SKM-1 treated with dmso at 0.1 percent for 144 hours (cell line): ENCODE measurements around the gene STK32A.
"Not testable (repeated sequence)": the region's sequence is repeated elsewhere in the genome, so short reads cannot be mapped to it uniquely, and the experiment has no call there.

Experiments used
- DNase-seq: peaks from one replicate; lab custom pipeline; 2025; ENCODE audit not compliant: unreplicated experiment; lab: John Stamatoyannopoulos, UW

STK32A gene

GRCh38 chr5:147234825-147235635 is at the start of gene STK32A:
Gene STK32A, plus strand, starts transcription at chr5:147235026. Its CDS starts 4,609 bp downstream, at chr5:147239635.
- no peak for DNase-seq

DNA sequence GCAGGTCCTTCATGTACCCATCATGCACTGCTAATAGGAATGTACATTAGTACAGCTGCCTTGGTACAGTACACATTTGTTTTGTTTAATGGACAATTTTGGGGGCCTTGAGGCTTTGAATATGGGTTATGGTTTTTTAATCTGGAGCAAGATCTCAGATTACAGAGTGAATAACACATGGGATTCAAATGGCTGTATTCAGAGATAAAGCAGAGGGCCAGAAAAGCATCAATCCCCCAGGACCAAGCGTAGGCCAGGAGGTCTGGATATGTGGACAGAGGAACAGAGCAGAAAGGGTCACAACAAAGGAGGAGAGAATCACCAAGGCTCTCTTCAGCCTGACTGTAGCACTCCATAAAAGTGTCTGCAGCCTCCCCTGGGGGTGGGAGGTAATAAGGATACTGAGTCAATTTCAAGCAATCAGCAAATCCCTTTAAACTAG is 47.7 kb upstream of the STK32A start:
- no peak for DNase-seq

DNA sequence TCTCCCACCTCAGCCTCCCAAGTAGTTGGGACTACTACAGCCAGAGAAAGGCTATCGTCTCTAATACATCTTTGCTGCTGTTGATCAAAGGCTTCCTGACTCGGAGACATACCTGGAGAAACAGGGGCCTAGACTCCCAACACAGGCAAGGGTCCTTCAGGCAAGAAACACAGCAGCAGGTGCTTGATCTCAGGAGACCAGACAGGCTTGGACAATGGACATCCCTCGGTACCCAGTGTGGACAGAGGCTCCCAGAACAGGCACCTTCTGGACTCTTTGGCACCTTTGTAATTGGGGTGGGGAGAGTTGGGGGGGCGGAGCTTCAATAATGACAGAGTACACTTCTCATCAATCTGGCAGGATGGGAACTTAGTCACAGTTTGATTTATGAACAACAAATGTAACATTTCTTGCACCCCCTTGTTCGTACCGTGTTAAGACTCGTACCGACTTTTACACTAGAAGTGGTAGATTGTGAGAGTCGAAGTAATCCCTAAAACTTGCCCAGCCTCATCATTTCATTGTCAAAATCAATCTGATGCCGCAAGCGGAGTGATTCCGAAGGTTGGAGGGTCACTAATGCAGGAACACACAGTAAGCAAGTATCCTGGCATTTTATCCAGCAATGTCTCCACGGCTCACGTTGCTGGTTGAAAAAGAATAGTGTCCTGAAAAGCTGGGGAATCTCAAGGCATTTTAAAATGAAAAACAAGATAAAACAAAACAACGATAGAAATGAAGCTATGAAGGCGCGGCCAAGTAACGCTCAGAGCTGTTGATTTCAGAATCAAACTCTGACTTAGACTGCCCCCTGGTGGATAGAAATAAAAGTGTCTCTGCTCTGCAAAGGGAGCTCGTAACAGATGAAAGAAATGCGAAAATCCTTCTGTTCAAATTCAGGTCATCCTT is 46.4 kb upstream of the STK32A start:
- peak; percentile 66 for DNase-seq

DNA sequence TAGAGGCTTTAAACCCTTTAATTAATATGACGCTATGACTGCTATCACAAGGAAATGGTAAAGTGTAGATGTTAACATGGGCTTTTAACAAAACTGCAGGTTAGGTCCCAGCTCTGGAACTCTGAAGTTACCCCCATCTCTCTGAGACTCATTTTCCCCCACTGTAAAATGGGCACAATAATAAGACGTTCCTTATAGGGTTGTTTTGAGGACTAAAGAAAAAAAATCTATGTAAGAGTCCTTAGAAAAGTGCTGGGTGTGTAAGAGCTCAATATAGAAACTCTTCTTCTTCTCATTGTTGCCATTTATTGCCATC is 45.8 kb upstream of the STK32A start:
- no peak for DNase-seq

GRCh38 chr5:147190331-147190730 is 44.5 kb upstream of the STK32A start:
- no peak for DNase-seq

DNA sequence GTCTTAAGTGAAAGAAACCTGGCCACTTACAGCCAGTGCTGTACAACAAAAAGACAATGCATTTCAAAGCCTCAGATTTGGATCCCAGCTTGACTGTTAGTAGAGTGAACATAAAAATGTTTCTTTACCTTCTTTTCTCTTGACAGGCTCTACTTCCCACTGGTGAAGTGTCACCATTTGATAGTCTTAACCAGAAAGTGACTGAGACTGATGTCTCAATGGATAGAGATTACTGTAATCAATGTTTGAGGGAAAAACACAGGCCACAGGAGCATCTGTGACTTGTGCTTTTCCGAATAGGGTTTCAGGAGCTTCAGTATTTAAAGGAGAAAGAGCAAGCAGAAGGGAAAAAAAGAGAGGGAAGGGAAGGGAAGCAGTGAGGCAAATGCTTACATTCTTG is 41.7 kb upstream of the STK32A start:
- no peak for DNase-seq

DNA sequence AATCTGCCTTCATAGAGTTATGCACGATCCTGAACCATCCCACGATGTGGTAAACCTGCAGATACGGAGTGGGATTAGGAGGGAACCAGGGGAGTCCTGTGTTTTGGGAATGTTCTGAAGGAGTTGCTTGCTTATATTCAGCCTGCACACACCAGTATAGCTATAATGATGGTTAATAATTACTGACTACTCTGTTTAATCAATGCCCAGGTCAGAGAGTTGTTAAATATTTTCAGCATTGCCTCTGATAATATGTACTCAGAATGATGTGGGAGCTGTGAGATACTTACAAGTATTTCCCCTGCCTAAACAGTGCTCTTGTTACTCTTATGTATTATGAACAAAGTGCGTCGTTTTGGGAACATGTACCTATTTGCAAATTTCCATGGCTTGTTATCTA is 34.8 kb upstream of the STK32A start:
- no peak for DNase-seq

DNA sequence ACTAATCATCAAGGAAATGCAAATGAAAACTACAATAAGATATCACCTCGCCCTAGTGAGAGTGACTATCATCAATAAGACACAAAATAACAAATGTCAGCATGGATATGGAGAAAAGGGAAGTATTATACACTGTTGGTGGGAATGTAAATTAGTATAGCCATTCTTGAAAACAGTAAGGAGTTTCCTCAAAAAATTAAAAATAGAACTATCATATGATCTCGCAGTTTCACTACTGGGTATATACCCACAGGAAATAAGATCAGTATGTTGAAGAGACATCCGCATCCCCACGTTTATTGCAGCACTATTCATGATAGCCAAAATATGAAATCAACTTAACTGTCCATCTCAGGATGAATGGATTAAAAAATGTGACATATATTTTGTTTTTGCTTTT is 31.6 kb upstream of the STK32A start:
- DNase-seq, result no peak

- no peak for DNase-seq
Measured at GRCh38 chr5:147204576-147204975, 30.2 kb upstream of the STK32A start.

DNA sequence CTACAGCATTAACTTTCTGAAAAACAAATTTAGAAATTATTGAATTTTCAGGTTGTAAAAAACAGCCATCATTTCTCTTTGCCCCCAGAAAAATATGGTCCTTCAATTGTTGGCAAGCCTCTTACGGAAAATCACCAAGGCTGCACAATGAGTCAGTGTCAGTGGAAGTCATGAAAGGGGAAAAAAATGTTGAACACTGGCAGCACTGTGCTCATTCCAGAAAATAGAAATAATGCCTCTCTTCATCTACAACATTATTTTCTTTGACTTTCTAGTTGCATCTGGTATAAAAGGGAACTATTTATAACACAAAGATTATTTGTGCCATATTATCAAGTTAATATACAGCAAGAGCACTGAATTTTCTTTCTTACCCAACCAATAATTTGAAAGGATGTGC is 26.7 kb upstream of the STK32A start:
- no peak for DNase-seq

DNA sequence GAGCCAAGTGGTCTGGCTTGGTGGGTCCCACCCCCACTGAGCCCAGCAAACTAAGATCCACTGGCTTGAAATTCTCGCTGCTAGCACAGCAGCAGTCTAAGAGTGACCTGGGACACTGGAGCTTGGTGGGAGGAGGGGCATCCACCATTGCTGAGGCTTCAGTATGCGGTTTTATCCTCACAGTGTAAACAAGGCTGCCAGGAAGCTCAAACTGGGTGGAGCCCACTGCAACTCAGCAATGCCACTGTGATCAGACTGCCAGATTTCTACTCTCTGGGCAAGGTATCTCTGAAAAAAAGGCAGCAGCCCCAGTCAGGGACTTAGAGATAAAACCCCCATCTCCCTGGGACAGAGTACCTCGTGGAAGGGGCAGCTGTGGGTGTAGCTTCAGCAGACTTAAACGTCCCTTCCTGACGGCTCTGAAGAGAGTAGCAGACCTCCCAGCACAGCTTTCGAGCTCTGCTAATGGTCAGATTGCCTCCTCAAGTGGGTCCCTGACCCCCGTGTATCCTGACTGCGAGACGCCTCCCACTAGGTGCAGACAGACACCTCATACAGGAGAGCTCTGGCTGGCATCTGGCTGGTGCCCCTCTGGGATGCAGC is 18.2 kb upstream of the STK32A start:
- no peak for DNase-seq

- no peak for DNase-seq
Measured at GRCh38 chr5:147223343-147223742, 11.5 kb upstream of the STK32A start.

DNA sequence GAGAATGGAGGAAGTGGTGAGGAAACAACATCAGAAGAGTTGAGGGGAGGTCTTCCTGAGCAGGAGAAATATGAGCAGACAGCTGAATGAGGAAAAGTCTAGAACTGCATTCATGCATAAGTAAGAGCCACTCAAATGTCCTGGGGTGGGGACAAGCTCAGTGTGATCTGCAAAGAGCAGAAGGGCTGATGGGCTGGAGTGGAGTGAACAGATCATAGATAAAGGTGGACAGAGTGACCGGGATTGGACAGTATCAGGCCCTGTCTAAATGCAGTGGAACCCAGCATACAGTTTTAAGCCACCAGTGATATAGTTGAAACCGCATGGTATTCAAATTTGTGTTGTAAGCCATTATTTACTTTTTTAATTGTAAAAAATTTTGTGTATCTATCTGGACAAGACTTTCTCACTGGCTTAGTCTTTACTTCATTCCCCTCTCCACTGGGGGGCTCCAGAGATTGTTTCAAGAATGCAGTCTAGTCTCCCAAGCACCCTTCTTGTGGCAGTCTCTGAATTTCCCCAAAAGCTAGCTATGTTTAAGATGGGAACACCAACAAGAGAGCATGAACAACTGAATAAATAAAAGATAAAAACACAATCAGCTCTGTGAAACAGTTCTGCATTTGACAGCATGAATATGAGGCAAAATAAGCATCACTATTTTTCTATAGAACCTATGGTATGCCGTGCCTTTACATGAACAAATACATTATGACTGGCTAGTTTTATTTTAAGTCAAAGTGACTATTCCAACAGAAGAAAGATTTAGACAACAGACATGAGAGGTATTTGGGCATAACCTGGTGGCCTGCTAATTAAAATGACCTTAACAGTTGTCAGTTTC is 10.7 kb upstream of the STK32A start:
- DNase-seq, result peak; percentile 11

GRCh38 chr5:147225938-147226337 is 8.9 kb upstream of the STK32A start:
- no peak for DNase-seq

- no peak for DNase-seq
Measured at GRCh38 chr5:147226512-147226911, 8.3 kb upstream of the STK32A start.

DNA sequence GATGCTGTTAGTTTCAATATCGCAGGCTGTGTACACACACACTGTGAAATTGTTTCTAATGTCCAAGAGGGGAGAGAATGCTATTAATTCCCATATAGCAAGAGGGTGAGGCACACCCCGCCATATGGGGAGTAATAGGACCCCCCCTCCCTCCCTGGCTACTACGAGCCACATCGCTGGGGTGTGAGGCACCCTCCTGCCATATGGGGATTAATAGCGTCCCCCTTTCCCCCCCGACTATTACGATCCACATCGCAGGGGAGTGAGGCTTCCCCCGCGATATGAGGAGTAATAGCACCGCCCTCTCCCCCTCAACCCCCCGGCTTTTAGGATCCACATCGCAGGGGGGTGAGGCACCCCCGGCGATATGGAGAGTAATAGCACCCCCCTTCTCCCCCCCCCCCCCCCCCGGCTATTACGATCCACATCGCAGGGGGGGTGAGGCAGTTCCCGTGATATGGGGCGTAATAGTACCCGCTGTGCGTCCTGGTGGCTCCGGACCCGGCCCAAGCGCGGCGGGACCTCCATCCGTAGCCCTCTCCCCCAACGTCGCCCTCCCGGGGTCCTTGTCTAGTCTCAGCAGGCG is 494 bp upstream of the STK32A start:
- no peak for DNase-seq

DNA sequence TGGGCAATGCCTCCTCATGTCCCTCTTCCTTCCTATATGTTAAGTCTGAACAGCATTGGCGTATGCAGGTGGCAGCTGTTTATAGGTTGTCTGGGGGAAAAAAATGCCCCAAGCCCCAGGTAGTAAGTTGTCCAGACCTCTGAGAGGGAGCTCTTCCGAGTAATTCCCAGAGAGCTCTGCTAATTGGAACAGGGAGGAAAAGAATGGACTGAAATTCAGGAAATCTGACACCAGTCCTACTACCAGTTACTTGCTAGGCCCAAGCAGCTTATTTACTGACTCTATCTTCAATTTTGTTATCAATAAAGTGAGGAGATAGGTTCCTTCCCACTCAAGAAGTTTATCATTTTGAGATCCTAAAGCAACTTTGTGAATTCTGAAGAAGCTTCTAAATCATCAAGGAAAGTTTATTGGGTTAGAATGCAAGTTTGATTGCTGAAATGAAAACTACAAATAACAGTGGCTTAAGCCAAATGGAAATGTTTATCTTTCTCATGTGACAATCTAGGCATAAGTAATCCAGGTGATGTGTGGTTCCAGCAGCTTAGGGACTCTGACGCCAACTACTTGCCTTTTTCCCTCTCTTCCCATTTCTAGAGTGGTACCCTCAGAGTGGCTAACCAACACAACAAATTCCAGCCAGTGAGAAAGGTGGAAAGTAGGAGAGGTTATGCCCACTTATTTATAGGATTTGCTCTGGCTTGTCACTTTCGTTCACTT is 5.6 kb downstream of the STK32A start:
- no peak for DNase-seq

DNA sequence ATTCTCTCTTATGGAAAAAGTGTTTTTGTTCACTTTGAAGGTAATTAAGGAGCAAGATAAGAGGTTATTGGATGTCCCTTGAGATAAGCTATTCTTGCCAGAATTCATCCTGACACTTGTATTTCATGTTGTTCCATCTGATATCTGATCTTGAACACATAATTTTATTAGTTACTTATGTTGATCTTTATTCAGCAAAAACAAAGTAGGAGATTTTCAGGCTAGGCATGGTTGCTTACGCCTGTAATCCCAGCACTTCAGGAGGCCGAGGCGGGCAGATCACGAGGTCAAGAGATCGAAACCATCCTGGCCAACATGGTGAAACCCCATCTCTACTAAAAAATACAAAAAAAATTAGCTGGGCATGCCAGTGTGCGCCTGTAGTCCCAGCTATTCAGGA is 8.4 kb downstream of the STK32A start:
- not testable (repeated sequence) for DNase-seq

DNA sequence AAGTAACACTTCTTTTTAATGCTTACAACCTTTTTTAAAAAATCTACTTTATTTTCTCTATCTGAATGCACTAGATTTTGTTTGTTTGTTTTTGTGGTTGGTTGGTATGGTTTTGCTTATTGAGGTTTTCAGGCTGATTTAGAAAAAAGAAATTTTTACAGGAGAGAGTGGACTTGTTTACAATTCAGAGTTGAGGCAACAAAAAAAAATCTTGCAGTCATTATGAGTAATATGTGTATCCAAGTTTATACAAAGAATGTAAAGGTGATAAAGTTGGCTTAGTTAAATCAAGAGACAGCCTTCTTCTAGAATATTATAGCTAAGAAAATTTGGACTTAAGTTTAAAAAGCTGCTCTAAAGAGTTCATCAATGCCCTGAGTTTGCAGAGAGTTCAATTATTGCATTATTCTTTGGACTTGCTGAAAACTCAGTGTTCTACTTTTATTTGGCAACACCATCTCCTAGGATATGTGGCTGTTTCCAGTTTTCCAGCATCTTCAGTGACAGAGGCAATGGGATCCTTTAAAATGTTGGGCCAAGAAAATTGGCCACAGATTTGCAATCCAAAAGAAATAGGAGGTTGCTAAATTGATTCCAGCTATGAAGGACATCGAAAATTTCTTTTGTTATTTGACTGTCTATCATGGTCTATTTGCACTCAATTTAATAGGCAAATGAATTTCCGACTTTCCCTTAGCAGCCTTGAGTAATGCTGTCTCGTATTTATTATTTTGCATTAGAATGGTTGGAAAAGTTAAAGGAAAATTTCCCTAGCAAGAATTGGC is 10.7 kb downstream of the STK32A start:
- no peak for DNase-seq
